Measurements from ENCODE around the gene EFHC2. TPM values are rescaled to one million over a fixed set of nuclear protein-coding genes. Genes with fewer than 3 reads are reported as not detected.

Gene EFHC2
- total and polyA plus RNA-seq, 10 of the 15 experiments (the other 5 are each of a cell fraction or from before 2014, with no cell fraction given) = 0.56 TPM; not detected in 9

DNA sequence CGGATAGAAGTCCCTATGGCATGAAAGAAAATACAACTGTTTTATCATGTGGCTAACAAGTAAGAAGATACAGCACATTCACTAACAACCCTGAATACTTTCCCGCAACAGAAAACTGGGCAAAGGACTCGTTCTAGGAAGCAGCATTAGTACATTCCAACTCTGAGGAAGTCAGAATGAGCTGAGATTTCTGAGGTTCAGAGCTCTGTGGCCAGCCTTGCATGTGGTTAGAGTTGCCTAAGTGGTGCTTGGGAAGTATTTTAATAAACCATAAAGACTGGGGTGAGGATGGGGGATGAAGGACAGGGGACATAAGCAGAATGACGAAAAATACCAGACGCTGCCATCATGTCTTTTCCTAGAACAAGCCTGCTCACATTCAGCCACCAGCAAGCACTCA is 82.2 kb downstream of the EFHC2 start:
- CTCF ChIA-PET = no interaction called here
- RAD21 ChIA-PET (ENCODE audit: unreplicated experiment) = no interaction called here
- DNase-seq (ENCODE audit: low read depth, low spot score) (no peak), ATAC-seq (no peak), FAIRE-seq (no peak)
- POLR2A ChIA-PET = no interaction called here
- no TSS peak for BruUV-seq (replicated peaks)
- intact Hi-C loops (cut with micrococcal nuclease; ENCODE audit: unreplicated experiment) (no loop called here), in situ Hi-C loops (cut with MboI) (no loop called here)
- H2AFZ ChIP-seq (ENCODE audit: control insufficient read depth, low read depth, low read length) = no peak overlapping the region
- H3K4me3 ChIP-seq = no peak overlapping the region
- H3K27me3 ChIP-seq (replicated peaks in 1 of 2; ENCODE audit: control insufficient read depth in 2 of 2, insufficient read depth in 2 of 2, low read length in 1 of 2) = no peaks in the 10 kb centered on the region
- H3K79me2 ChIP-seq (ENCODE audit: control insufficient read depth, insufficient read depth, low read length) = no peaks in the 10 kb centered on the region
- H3K4me1 ChIP-seq (ENCODE audit: control insufficient read depth, insufficient read depth, low read length) = no peaks in the 10 kb centered on the region
- H3K27ac ChIP-seq (ENCODE audit: control insufficient read depth, insufficient read depth) = no peak overlapping the region
- H3K4me2 ChIP-seq (ENCODE audit: control insufficient read depth, insufficient read depth) = no peak overlapping the region
- no peak overlapping the region for H3K9ac ChIP-seq (ENCODE audit: control insufficient read depth, insufficient read depth, low read length)
- no peaks in the 10 kb centered on the region for H3K9me3 ChIP-seq (replicated peaks; ENCODE audit: control insufficient read depth, insufficient read depth, low read length)
- no peaks in the 10 kb centered on the region for H3K36me3 ChIP-seq (ENCODE audit: control insufficient read depth in 2 of 2, insufficient read depth in 2 of 2, low read length in 1 of 2)
- H4K20me1 ChIP-seq (ENCODE audit: control insufficient read depth, insufficient read depth) = no peaks in the 10 kb centered on the region
- 47% methylated on average over 5 of the region's 5 CpGs for WGBS (ENCODE audit: insufficient coverage, insufficient replicate concordance, low lambda C conversion rate, missing lambda C conversion rate)
- SMC1A ChIA-PET (ENCODE audit: uncharacterized antibody, unreplicated experiment) = interaction anchor here (0.8 to 1.3 kb wide), 2 partner anchors 12 to 42 kb away, joined by 3 read pairs; no protein-coding TSS in a partner anchor
- TF ChIP-seq RELB (IDR thresholded peaks at IDR 0.05; ENCODE audit: low read depth) = no peak
- TF ChIP-seq BCL11A (IDR thresholded peaks at IDR 0.05; ENCODE audit: low read depth, low read length) = no peak
- TF ChIP-seq HSF1 (IDR thresholded peaks at IDR 0.05; ENCODE audit: low read depth, low read length) = no peak
- TF ChIP-seq BMI1 (IDR thresholded peaks at IDR 0.05; ENCODE audit: borderline replicate concordance) = no peak

- DNase-seq (ENCODE audit: low read depth, low spot score) (no peak), FAIRE-seq (no peak), ATAC-seq (no peak)
- CTCF ChIA-PET = no interaction called here
- Histone ChIP-seq H4K20me1 (ENCODE audit: control insufficient read depth, insufficient read depth) (no peaks in the 10 kb centered on the region), H3K4me1 (ENCODE audit: control insufficient read depth, insufficient read depth, low read length) (no peaks in the 10 kb centered on the region), H3K9ac (ENCODE audit: control insufficient read depth, insufficient read depth, low read length) (no peak overlapping the region), H3K4me3 (no peak overlapping the region), H3K9me3 (replicated peaks; ENCODE audit: control insufficient read depth, insufficient read depth, low read length) (no peaks in the 10 kb centered on the region), H2AFZ (ENCODE audit: control insufficient read depth, low read depth, low read length) (no peak overlapping the region), H3K4me2 (ENCODE audit: control insufficient read depth, insufficient read depth) (no peak overlapping the region), H3K36me3 (ENCODE audit: control insufficient read depth in 2 of 2, insufficient read depth in 2 of 2, low read length in 1 of 2) (no peaks in the 10 kb centered on the region), H3K79me2 (ENCODE audit: control insufficient read depth, insufficient read depth, low read length) (no peaks in the 10 kb centered on the region), H3K27me3 (replicated peaks in 1 of 2; ENCODE audit: control insufficient read depth in 2 of 2, insufficient read depth in 2 of 2, low read length in 1 of 2) (no peaks in the 10 kb centered on the region), H3K27ac (ENCODE audit: control insufficient read depth, insufficient read depth) (no peak overlapping the region)
- POLR2A ChIA-PET = no interaction called here
- no TSS peak for BruUV-seq (replicated peaks)
- intact Hi-C loops (cut with micrococcal nuclease; ENCODE audit: unreplicated experiment) = no loop called here
- RAD21 ChIA-PET (ENCODE audit: unreplicated experiment) = no interaction called here
- SMC1A ChIA-PET (ENCODE audit: uncharacterized antibody, unreplicated experiment) = interaction anchor here (1.3 kb wide), 1 partner anchor 11 kb away, joined by 3 read pairs; no protein-coding TSS in a partner anchor
- in situ Hi-C loops (cut with MboI) = no loop called here
- TF ChIP-seq PAX5 (IDR thresholded peaks at IDR 0.05; ENCODE audit: borderline replicate concordance, low read depth, low read length) (no peak), CBX3 (IDR thresholded peaks at IDR 0.05; ENCODE audit: borderline replicate concordance, low read depth) (no peak), SIN3A (IDR thresholded peaks at IDR 0.05; ENCODE audit: low read depth, low read length) (no peak), RCOR1 (conservative IDR thresholded peaks at IDR 0.05; ENCODE audit: low read depth, low read length) (no peak), IKZF1 (conservative IDR thresholded peaks at IDR 0.05) (no peak), NR2C2 (IDR thresholded peaks at IDR 0.05; ENCODE audit: borderline replicate concordance, control insufficient read depth, insufficient read length, low read depth) (no peak), PAX8 (IDR thresholded peaks at IDR 0.05) (no peak)
- TF ChIP-seq, protein P1, sequence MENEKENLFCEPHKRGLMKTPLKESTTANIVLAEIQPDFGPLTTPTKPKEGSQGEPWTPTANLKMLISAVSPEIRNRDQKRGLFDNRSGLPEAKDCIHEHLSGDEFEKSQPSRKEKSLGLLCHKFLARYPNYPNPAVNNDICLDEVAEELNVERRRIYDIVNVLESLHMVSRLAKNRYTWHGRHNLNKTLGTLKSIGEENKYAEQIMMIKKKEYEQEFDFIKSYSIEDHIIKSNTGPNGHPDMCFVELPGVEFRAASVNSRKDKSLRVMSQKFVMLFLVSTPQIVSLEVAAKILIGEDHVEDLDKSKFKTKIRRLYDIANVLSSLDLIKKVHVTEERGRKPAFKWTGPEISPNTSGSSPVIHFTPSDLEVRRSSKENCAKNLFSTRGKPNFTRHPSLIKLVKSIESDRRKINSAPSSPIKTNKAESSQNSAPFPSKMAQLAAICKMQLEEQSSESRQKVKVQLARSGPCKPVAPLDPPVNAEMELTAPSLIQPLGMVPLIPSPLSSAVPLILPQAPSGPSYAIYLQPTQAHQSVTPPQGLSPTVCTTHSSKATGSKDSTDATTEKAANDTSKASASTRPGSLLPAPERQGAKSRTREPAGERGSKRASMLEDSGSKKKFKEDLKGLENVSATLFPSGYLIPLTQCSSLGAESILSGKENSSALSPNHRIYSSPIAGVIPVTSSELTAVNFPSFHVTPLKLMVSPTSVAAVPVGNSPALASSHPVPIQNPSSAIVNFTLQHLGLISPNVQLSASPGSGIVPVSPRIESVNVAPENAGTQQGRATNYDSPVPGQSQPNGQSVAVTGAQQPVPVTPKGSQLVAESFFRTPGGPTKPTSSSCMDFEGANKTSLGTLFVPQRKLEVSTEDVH (IDR thresholded peaks at IDR 0.05; ENCODE audit: low read depth, partially characterized antibody) = no peak
Measured at GRCh38 chrX:44260609-44261008, 82.9 kb downstream of the EFHC2 start.

Measured in GM12878 (cell line).